Colonic mucosa (tissue), 4 donors: ENCODE results near the gene HAUS7. TPM values are rescaled to one million over a fixed set of nuclear protein-coding genes. Genes with fewer than 3 reads are reported as not detected.

Source experiments
- DNase-seq: peaks from one replicate; pipeline ENCODE4 v3.0.0-alpha.2; 2020
- H3K27ac ChIP-seq: fragments of 200-600 bp; one replicate; pipeline ENCODE4 v1.8.0; 2021
- H3K27me3 ChIP-seq: fragments of 200-600 bp; one replicate; pipeline ENCODE4 v1.8.0; 2021
- H3K36me3 ChIP-seq: fragments of 200-600 bp; one replicate; pipeline ENCODE4 v1.8.0; 2021
- H3K4me1 ChIP-seq: fragments of 200-600 bp; one replicate; pipeline ENCODE4 v1.8.0; 2021; ENCODE audit warnings: mild to moderate bottlenecking
- H3K4me3 ChIP-seq: fragments of 200-600 bp; one replicate; pipeline ENCODE4 v1.8.0; 2021
- H3K9ac ChIP-seq, 2 donors: one replicate each; pipeline ENCODE4 v1.7.0; 2013; ENCODE audit warnings: control low read depth in 2 of 2, low read depth in 2 of 2, low read length in 2 of 2
- H3K9me3 ChIP-seq: fragments of 200-600 bp; one replicate; pipeline ENCODE4 v1.8.0; 2021
- intact Hi-C: fragments of 100-400 bp; cut with DNase I; formaldehyde crosslinking; loops from one replicate; pipeline ENCODE4 v1.14.1; 2022
- total RNA-seq, 2 donors: library from RNA; stranded (reverse); fragmentation: NEBNext Ultra II Directional in 1 of 2; extraction: Animal tissue kit (Norgen Biotek cat#: 25700) in 1 of 2; gene quantifications; one replicate each; pipeline ENCODE4 v1.2.1, GENCODE V29; 2021
- TF ChIP-seq, protein P1 (sequence below): fragments of 200-600 bp; IDR thresholded peaks from one replicate; pipeline ENCODE4 v1.8.0; 2022; ENCODE audit warnings: antibody characterized with exemption, mild to moderate bottlenecking
- donor health status: healthy.
- donor health status: DM: no; HTN: no; CAD: no.
- donor health status: DM: no; HTN: no; CAD: no.

Gene HAUS7
- 10 to 100 TPM; 18.9 to 47.8 TPM for total RNA-seq

DNA sequence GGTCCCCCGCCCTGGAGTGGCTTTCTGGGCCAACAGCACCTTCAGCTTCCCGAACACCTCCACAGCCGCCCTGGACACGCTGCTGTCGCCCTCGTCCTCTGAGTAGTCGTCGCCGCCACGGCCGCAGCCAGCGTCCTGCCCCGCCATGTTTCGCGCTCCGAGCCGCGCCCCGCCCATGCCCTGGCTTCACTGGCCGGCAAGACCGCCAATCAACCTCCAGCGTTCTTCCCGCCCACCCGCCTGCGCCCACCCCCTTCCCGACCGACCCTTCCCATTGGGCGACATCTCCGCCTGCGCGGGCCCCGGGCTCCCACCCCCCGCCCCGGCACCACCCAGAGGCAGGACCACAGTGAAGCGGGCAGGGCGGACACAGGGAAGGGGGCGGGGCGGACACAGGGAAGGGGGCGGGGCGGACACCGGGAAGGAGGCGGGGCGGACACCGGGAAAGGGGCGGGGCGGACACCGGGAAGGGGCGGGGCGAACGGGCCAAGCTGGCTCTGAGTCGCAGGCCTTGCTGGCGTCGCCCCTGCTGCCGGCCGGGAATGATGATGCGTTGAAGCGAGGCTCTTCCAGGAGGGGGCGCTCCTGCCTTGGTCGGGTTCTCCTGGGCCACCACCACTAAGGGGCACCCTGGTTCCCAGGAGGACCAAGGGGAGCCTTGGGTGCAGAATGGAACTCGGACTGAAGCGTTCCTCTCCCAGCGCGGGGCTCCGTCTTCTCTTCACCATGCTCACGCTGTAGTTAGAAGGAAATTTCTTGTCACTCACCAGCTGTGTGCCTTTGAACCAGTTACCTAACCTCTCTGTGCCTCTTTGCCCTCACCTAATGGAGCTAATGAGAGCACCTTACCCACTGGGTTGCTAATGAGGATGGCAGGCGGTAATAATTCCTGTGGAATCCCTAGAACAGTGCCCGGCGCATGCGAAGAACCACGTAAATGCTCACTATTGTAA is at the start of gene HAUS7:
TSS of gene HAUS7 (minus strand) at position 166 of the 953 bp plus-strand sequence. CDS start at position 147, 19 bp downstream.
- Histone ChIP-seq H3K36me3 (no peaks in the 10 kb centered on the region), H3K27me3 (no peaks in the 10 kb centered on the region), H3K27ac (no peak within 1 kb of the TSS), H3K9me3 (no peaks in the 10 kb centered on the region), H3K9ac (peak within 1 kb of the TSS; percentile 30 to 58), H3K4me3 (peak within 1 kb of the TSS; percentile 60), H3K4me1 (no peaks in the 10 kb centered on the region)
- DNase-seq, result peak; percentile 89
- TF ChIP-seq, protein P1, sequence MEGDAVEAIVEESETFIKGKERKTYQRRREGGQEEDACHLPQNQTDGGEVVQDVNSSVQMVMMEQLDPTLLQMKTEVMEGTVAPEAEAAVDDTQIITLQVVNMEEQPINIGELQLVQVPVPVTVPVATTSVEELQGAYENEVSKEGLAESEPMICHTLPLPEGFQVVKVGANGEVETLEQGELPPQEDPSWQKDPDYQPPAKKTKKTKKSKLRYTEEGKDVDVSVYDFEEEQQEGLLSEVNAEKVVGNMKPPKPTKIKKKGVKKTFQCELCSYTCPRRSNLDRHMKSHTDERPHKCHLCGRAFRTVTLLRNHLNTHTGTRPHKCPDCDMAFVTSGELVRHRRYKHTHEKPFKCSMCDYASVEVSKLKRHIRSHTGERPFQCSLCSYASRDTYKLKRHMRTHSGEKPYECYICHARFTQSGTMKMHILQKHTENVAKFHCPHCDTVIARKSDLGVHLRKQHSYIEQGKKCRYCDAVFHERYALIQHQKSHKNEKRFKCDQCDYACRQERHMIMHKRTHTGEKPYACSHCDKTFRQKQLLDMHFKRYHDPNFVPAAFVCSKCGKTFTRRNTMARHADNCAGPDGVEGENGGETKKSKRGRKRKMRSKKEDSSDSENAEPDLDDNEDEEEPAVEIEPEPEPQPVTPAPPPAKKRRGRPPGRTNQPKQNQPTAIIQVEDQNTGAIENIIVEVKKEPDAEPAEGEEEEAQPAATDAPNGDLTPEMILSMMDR, result peak; percentile 39
- intact Hi-C loops, result no loop called here

DNA sequence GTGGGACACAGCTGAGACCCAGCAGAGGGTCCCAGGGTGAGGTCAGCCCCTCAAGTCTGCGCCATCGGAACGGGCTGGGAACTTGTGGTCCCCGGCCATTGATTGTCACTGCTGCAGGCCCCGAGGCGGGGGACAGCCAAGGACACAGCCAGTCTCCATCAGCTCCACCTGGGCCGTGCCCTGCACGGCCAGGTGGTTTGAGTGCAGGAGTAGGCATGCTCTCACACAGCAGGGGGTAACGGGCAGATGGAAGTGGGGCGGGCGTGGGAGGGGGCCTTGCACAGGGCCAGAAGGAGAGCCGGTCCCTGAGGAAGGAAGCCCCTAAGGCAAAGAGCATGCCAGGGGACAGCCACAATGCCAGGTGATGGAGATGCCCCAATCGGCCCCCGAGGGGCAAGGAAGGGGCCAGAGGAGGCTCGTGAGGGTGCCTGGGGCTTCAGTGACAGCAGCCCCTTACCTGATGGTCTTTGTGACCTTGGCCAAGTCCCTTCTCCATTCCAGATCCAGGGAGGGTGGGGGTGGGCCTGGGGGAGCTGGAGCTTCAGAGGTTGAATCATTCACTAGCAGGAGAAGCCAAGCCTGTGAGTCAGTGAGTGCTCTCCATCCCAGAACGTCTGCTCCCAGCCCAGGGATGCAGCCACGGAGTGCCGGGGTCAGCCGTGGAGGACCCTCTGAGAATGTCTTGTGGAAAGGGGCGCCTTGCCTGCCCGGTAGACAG is 49.4 kb upstream of the HAUS7 start:
- Histone ChIP-seq H3K36me3 (no peaks in the 10 kb centered on the region), H3K9ac (no peak overlapping the region), H3K4me3 (no peak overlapping the region), H3K4me1 (no peaks in the 10 kb centered on the region), H3K9me3 (no peaks in the 10 kb centered on the region), H3K27me3 (peaks cover 6% of the 10 kb centered on the region), H3K27ac (no peak overlapping the region)
- DNase-seq, result no peak
- intact Hi-C loops, result no loop called here
- TF ChIP-seq, protein P1, result no peak

DNA sequence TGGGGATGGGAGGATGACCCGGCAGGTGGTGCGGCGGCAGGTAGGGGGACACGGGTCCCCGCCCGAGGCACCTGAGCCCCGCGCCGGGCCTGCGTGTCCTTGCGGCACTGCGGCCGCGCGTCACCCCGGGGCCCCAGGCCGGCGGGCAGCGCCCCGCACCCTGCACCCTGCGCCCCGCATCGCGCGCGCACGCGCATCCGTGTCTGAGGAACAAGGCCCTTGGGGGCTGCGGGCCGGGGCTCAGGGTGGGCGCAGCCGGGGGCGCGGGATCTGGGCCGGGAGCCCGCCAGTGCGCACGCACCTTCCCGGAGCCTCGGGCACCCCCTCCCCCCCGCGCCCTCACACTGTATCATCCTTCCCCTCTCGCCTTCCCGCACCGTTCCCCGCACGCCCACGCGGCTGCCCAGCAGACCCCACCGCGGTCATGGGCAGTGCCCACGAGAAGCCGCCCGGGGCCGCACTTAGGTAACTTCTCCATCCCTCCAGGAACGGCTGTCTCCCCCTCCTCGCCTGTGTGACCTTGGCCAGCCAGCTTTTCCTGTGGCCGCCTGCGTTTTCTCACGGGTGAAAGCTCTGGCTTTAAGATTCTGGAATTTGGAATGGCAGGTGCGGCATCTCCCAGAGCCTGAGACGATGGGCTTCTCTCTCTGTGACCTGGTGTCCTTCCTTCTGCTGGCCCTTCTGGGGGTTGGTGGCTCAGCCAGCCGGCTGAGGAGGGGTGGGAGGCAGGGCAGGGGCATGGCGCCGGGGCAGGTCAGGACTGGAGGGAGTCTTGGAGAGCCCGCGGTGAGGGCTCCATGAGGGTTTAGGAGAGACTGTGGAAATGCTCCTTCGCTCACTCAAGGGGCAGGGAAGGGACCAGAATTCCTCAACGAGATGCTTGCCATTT is 47.8 kb upstream of the HAUS7 start:
- Histone ChIP-seq H3K9me3 (no peaks in the 10 kb centered on the region), H3K4me3 (no peak overlapping the region), H3K27me3 (peaks cover 6% of the 10 kb centered on the region)

DNA sequence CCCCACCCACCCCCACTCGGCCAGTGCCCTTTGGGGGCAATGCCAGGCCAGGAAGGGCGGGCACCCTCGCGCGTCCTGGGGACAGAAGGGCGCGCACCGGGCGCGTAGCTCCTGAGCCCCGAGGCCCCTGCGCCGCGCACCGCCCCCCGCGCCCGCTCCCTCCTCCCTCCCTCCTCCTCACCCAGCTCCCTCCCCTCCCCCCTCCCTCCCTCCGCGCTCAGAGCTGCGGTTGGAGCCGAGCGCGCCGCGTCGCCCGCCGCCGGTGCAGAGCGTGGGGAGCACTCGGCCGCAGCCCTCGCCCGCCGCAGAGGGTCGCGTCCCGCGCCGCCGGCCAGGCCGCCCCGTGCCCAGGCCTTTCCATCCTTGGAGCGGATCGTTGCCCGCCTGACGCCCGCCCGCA is 47.0 kb upstream of the HAUS7 start, which contains the start of gene ATP2B3:
TSS of gene ATP2B3 (plus strand) at position 220 of the 400 bp plus-strand sequence. CDS start 18,606 bp downstream, outside the sequence.
- Histone ChIP-seq H3K27me3 (peaks cover 6% of the 10 kb centered on the region), H3K4me1 (no peaks in the 10 kb centered on the region), H3K9me3 (no peaks in the 10 kb centered on the region), H3K27ac (no peak within 1 kb of the TSS), H3K9ac (no peak within 1 kb of the TSS), H3K4me3 (no peak within 1 kb of the TSS), H3K36me3 (no peaks in the 10 kb centered on the region)
- DNase-seq, result no peak
- TF ChIP-seq, protein P1, result no peak
- intact Hi-C loops, result no loop called here

More for the DNA sequence above, 47.8 kb upstream of the HAUS7 start:
- H3K9ac ChIP-seq, result no peak overlapping the region
- intact Hi-C loops, result no loop called here
- no peak overlapping the region for H3K27ac ChIP-seq
- no peak for DNase-seq
- TF ChIP-seq, protein P1, result no peak
- no peaks in the 10 kb centered on the region for H3K36me3 ChIP-seq
- no peaks in the 10 kb centered on the region for H3K4me1 ChIP-seq

DNA sequence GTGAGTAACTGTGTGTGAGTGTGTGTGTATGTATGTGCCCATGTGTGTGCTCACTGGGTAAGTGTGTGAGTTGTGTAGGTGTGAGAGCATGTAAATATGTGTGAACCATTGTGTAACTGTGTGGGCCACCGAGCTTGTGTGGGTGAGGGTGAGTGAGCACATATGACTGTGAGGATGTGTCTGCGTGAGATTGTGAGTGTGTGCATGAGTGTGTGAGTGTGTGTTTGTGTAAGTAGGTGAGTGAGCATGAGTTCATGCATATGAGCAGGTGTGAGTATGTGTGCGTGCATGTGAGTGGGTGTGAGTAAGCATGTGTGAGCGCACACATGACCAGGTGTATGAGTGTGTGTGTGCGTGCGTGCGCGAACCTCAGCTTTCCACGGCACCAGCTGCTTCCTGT is 45.7 kb upstream of the HAUS7 start:
- Histone ChIP-seq H3K9ac (no peak overlapping the region), H3K27me3 (peaks cover 6% of the 10 kb centered on the region), H3K9me3 (no peaks in the 10 kb centered on the region), H3K36me3 (no peaks in the 10 kb centered on the region), H3K27ac (no peak overlapping the region), H3K4me3 (no peak overlapping the region), H3K4me1 (no peaks in the 10 kb centered on the region)
- TF ChIP-seq, protein P1, result no peak
- DNase-seq, result no peak
- intact Hi-C loops, result no loop called here
